ENCODE data around the gene MEGF11. TPM values are rescaled to one million over a fixed set of nuclear protein-coding genes. Genes with fewer than 3 reads are reported as not detected.

The MEGF11 gene
- total and polyA plus RNA-seq, 4 donors, result 6.2 to 20.3 (median 14.0) TPM

GRCh38 chr15:66080717-66081398 lies 172.7 kb downstream of the MEGF11 start:
- Histone ChIP-seq H3K4me3 (ENCODE audit: low read depth, low read length) (no peak overlapping the region), H3K36me3 (ENCODE audit: control insufficient read depth, insufficient read depth, low read length) (no peaks in the 10 kb centered on the region), H3K9me3 (ENCODE audit: control insufficient read depth, insufficient read depth, low read length) (no peaks in the 10 kb centered on the region), H3K4me1 (ENCODE audit: control insufficient read depth, insufficient read depth, low read length) (peaks cover 12% of the 10 kb centered on the region), H3K27ac (ENCODE audit: low read depth, low read length) (no peak overlapping the region), H3K27me3 (ENCODE audit: control insufficient read depth, insufficient read depth, low read length) (peaks cover 2% of the 10 kb centered on the region)
- 18% methylated on average over 13 of the region's 23 CpGs for WGBS (ENCODE audit: insufficient coverage)
- DNase-seq (ENCODE audit: low read depth in 4 of 6, low spot score in 6 of 6), result peak in 2 of 6 donors; percentile 74 to 83

- H3K9me3 ChIP-seq (ENCODE audit: control insufficient read depth, insufficient read depth, low read length), result no peaks in the 10 kb centered on the region
- H3K4me3 ChIP-seq (ENCODE audit: low read depth, low read length), result no peak overlapping the region
- peaks cover 2% of the 10 kb centered on the region for H3K27me3 ChIP-seq (ENCODE audit: control insufficient read depth, insufficient read depth, low read length)
- 83% methylated on average over 3 of the region's 5 CpGs for WGBS (ENCODE audit: insufficient coverage)
- peaks cover 12% of the 10 kb centered on the region for H3K4me1 ChIP-seq (ENCODE audit: control insufficient read depth, insufficient read depth, low read length)
- H3K27ac ChIP-seq (ENCODE audit: low read depth, low read length), result no peak overlapping the region
- no peaks in the 10 kb centered on the region for H3K36me3 ChIP-seq (ENCODE audit: control insufficient read depth, insufficient read depth, low read length)
- DNase-seq (ENCODE audit: low read depth in 4 of 6, low spot score in 6 of 6), result no peak
Observed at GRCh38 chr15:66078929-66079275, 174.6 kb downstream of the MEGF11 start.

- DNase-seq (ENCODE audit: low read depth in 4 of 6, low spot score in 6 of 6), result peak in 1 of 6 donors; percentile 70
- no peak overlapping the region for H3K4me3 ChIP-seq (ENCODE audit: low read depth, low read length)
- H3K27me3 ChIP-seq (ENCODE audit: control insufficient read depth, insufficient read depth, low read length), result peaks cover 2% of the 10 kb centered on the region
- H3K9me3 ChIP-seq (ENCODE audit: control insufficient read depth, insufficient read depth, low read length), result no peaks in the 10 kb centered on the region
- WGBS (ENCODE audit: insufficient coverage), result 70% methylated on average over 17 of the region's 20 CpGs
- no peaks in the 10 kb centered on the region for H3K36me3 ChIP-seq (ENCODE audit: control insufficient read depth, insufficient read depth, low read length)
- H3K4me1 ChIP-seq (ENCODE audit: control insufficient read depth, insufficient read depth, low read length), result peaks cover 12% of the 10 kb centered on the region
- no peak overlapping the region for H3K27ac ChIP-seq (ENCODE audit: low read depth, low read length)
Observed at GRCh38 chr15:66078196-66078928, 175.2 kb downstream of the MEGF11 start.

- H3K36me3 ChIP-seq (ENCODE audit: control insufficient read depth, insufficient read depth, low read length), result no peaks in the 10 kb centered on the region
- no peak overlapping the region for H3K4me3 ChIP-seq (ENCODE audit: low read depth, low read length)
- no peak for DNase-seq (ENCODE audit: low read depth in 4 of 6, low spot score in 6 of 6)
- peaks cover 15% of the 10 kb centered on the region for H3K4me1 ChIP-seq (ENCODE audit: control insufficient read depth, insufficient read depth, low read length)
- H3K9me3 ChIP-seq (ENCODE audit: control insufficient read depth, insufficient read depth, low read length), result no peaks in the 10 kb centered on the region
- peaks cover 2% of the 10 kb centered on the region for H3K27me3 ChIP-seq (ENCODE audit: control insufficient read depth, insufficient read depth, low read length)
- H3K27ac ChIP-seq (ENCODE audit: low read depth, low read length), result no peak overlapping the region
- 86% methylated on average over 2 of the region's 6 CpGs for WGBS (ENCODE audit: insufficient coverage)
Observed at GRCh38 chr15:66077320-66077663, 176.3 kb downstream of the MEGF11 start.

- no peaks in the 10 kb centered on the region for H3K36me3 ChIP-seq (ENCODE audit: control insufficient read depth, insufficient read depth, low read length)
- no peak for DNase-seq (ENCODE audit: low read depth in 4 of 6, low spot score in 6 of 6)
- no peak overlapping the region for H3K27ac ChIP-seq (ENCODE audit: low read depth, low read length)
- no peaks in the 10 kb centered on the region for H3K9me3 ChIP-seq (ENCODE audit: control insufficient read depth, insufficient read depth, low read length)
- 83% methylated on average over 2 of the region's 4 CpGs for WGBS (ENCODE audit: insufficient coverage)
- peaks cover 19% of the 10 kb centered on the region for H3K4me1 ChIP-seq (ENCODE audit: control insufficient read depth, insufficient read depth, low read length)
- peaks cover 2% of the 10 kb centered on the region for H3K27me3 ChIP-seq (ENCODE audit: control insufficient read depth, insufficient read depth, low read length)
- no peak overlapping the region for H3K4me3 ChIP-seq (ENCODE audit: low read depth, low read length)
Observed at GRCh38 chr15:66076591-66077319, 176.8 kb downstream of the MEGF11 start.

- no peak overlapping the region for H3K27ac ChIP-seq (ENCODE audit: low read depth, low read length)
- DNase-seq (ENCODE audit: low read depth in 4 of 6, low spot score in 6 of 6), result no peak
- H3K4me3 ChIP-seq (ENCODE audit: low read depth, low read length), result no peak overlapping the region
- 90% methylated on average over 1 of the region's 1 CpG for WGBS (ENCODE audit: insufficient coverage)
- H3K4me1 ChIP-seq (ENCODE audit: control insufficient read depth, insufficient read depth, low read length), result peaks cover 23% of the 10 kb centered on the region
- H3K36me3 ChIP-seq (ENCODE audit: control insufficient read depth, insufficient read depth, low read length), result no peaks in the 10 kb centered on the region
- H3K9me3 ChIP-seq (ENCODE audit: control insufficient read depth, insufficient read depth, low read length), result no peaks in the 10 kb centered on the region
- H3K27me3 ChIP-seq (ENCODE audit: control insufficient read depth, insufficient read depth, low read length), result peaks cover 2% of the 10 kb centered on the region
Observed at GRCh38 chr15:66075947-66076346, 177.6 kb downstream of the MEGF11 start.

- Histone ChIP-seq H3K4me3 (ENCODE audit: low read depth, low read length) (no peak overlapping the region), H3K36me3 (ENCODE audit: control insufficient read depth, insufficient read depth, low read length) (no peaks in the 10 kb centered on the region), H3K27me3 (ENCODE audit: control insufficient read depth, insufficient read depth, low read length) (no peaks in the 10 kb centered on the region), H3K9me3 (ENCODE audit: control insufficient read depth, insufficient read depth, low read length) (no peaks in the 10 kb centered on the region), H3K27ac (ENCODE audit: low read depth, low read length) (no peak overlapping the region), H3K4me1 (ENCODE audit: control insufficient read depth, insufficient read depth, low read length) (peaks cover 14% of the 10 kb centered on the region)
- 83% methylated on average over 11 of the region's 11 CpGs for WGBS (ENCODE audit: insufficient coverage)
- no peak for DNase-seq (ENCODE audit: low read depth in 4 of 6, low spot score in 6 of 6)
Observed at GRCh38 chr15:66072616-66073361, 180.8 kb downstream of the MEGF11 start.

- 70% methylated on average over 7 of the region's 7 CpGs for WGBS (ENCODE audit: insufficient coverage)
- DNase-seq (ENCODE audit: low read depth in 4 of 6, low spot score in 6 of 6), result peak in 1 of 6 donors; percentile 46
- no peaks in the 10 kb centered on the region for H3K9me3 ChIP-seq (ENCODE audit: control insufficient read depth, insufficient read depth, low read length)
- H3K4me1 ChIP-seq (ENCODE audit: control insufficient read depth, insufficient read depth, low read length), result peaks cover 14% of the 10 kb centered on the region
- H3K4me3 ChIP-seq (ENCODE audit: low read depth, low read length), result no peak overlapping the region
- H3K27me3 ChIP-seq (ENCODE audit: control insufficient read depth, insufficient read depth, low read length), result no peaks in the 10 kb centered on the region
- no peaks in the 10 kb centered on the region for H3K36me3 ChIP-seq (ENCODE audit: control insufficient read depth, insufficient read depth, low read length)
- H3K27ac ChIP-seq (ENCODE audit: low read depth, low read length), result no peak overlapping the region
Observed at GRCh38 chr15:66071921-66072295, 181.6 kb downstream of the MEGF11 start.

- no peak overlapping the region for H3K27ac ChIP-seq (ENCODE audit: low read depth, low read length)
- no peaks in the 10 kb centered on the region for H3K36me3 ChIP-seq (ENCODE audit: control insufficient read depth, insufficient read depth, low read length)
- peaks cover 19% of the 10 kb centered on the region for H3K4me1 ChIP-seq (ENCODE audit: control insufficient read depth, insufficient read depth, low read length)
- no peaks in the 10 kb centered on the region for H3K9me3 ChIP-seq (ENCODE audit: control insufficient read depth, insufficient read depth, low read length)
- DNase-seq (ENCODE audit: low read depth in 4 of 6, low spot score in 6 of 6), result no peak
- H3K27me3 ChIP-seq (ENCODE audit: control insufficient read depth, insufficient read depth, low read length), result no peaks in the 10 kb centered on the region
- no peak overlapping the region for H3K4me3 ChIP-seq (ENCODE audit: low read depth, low read length)
- WGBS (ENCODE audit: insufficient coverage), result 72% methylated on average over 12 of the region's 14 CpGs
Observed at GRCh38 chr15:66071160-66071920, 182.2 kb downstream of the MEGF11 start.
